HG03045 (cell line): Measurements from ENCODE around the gene SLC6A6.

Source experiments
- ATAC-seq: cut with Tn5 transposase; IDR thresholded peaks from one replicate; pipeline ENCODE4 v1.9.1; 2021; ENCODE audit warnings: mild to moderate bottlenecking, moderate library complexity; ENCODE audit not compliant: unreplicated experiment

SLC6A6 gene

GRCh38 chr3:14371573-14372474, 30.6 kb upstream of the SLC6A6 start:
- no peak for ATAC-seq

DNA sequence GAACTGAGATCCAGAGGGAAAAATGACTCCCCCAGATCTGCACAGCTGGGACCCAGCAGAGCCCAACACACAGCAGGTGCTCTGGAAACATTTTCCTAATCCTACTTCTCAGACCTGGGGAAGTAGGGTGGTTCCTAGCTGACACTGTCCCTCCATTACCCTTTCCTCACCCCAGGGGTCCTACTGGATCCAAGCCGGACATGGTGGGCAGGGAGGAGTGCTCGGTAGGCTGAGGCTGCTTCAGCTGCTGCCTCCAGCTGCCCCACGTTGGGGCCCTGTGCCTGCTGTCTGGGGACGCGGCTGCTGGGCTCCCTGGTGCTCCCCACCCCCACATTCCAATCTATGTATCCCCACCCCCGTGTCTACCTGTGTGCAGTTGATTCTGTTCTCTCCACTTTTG, 29.8 kb upstream of the SLC6A6 start:
- ATAC-seq, result no peak

- ATAC-seq, result no peak
Observed at GRCh38 chr3:14373753-14374376, 28.5 kb upstream of the SLC6A6 start.

DNA sequence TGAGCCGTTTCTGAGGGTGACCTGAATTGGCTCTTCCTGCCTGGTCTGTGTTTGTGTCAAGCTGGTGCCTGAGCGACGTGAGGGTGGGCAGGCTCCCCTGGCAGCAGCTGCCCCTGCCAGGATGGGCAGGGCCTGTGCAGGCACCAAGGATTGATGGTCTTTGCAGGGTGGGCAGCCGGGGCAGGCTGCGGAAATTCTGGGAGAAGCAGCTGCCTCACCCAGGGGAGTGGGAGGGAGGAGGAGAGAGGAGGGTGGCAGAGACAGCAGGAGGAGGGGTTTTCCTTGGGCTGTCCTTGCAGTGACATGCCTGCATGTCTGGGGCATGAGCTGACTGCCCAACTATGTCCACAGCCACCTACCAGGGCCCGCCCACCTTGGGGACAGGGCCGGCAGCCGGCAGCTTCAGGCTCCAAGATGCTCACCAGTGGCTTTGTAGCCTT, 27.9 kb upstream of the SLC6A6 start:
- no peak for ATAC-seq

DNA sequence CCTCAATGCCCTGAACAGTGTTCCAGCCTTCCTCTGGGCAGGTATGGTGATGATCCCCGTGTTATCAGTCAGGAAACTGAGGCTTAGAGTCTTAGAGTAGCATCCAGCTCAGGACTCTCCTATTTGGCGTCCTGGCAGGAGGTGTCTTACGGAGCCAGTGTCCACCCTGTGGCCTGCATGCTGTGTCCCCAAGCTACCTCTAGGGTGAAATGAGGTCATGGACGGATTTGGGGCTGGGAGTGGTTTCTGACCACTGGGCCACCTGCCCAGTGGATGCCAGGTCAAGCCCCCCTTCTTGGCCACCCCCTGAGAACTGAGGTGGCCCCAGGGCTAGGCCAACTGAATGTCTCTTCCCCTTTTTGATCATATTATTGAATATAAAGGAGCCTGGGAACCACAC, 27.2 kb upstream of the SLC6A6 start:
- no peak for ATAC-seq

DNA sequence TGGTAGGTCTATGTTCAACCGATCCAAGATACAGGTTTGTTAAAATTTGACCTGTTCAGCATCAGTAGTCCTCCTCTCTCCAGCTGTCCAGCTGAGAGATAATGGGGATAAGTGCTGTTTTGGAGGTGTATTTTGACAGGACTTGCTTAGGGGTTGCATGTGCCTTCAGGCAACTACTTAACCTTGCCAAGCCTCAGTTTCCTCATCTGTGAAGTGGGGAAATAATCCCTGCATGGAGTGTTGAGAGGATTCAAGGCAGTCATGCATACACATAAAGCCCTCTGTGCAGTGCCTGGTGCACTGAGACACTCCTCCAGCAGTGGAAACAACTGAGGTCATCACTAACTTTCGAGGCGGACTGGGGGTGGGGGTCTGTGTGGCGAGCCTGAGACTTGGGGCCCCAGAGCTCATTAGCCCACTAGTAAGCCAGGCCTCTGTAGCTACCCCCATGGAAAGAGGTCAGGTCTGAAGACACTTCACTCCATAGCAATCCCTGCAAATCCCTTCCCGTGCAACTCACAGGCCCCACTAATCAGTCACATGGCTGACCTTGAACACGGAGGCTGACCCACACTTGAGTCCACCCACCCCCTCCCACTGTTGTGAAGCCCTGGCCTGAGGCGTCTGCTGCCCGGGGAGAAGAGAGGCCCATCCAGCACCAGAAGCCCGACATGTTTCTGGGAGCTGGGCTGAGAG, 25.9 kb upstream of the SLC6A6 start:
- ATAC-seq, result no peak

DNA sequence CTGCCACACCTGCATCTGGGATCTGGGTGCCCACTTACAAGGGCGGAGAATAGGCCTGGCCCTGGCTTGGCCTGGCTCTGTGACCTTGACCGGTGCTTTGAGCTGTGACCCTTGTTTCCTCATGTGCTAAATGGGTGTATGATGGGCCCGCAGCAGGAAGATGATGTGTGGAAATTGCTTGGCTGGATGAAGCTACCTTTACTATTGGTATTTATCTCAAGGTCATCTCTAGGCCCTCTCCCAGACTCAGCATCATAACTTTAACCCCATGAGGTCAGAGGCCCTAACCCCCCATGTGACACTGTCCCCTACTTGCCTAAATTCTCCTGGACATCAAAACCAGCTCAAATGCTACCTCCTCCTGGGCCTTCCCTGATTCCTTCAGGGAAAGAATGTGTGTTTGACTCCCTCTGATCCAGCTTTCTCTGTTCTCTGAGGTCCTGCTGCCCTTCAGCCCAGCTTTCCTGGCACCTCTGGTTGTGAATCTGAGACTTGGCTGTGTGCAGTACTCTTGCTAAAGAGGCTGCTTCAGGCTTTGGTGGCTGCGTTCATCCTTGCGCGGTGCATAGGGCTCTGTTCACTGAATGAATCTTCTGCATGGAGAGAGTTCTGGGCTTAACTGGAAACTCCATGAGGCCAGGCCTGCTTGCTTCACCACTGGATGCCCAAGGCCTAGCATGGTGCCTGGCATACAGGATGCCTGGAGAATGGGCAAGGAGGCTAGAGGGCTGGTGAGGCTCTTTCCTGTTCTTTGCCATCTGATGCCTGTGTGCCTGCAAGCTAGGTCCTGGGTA, 25.2 kb upstream of the SLC6A6 start:
- no peak for ATAC-seq

DNA sequence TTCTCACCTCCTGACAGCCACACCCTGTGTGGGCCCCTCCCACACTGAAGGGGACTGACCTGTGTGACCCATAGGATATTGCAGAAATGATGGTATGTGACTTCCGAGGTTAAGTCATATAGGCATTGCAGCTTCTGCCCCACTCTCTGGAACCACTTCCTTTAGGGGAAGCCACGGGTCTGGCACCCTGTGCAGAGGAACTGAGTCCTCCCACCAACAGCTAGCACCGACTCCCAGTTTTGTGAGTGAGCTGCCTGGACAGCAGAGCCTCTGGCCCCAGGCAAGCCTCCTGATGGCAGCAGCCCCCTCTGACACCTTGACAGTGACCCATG, 24.6 kb upstream of the SLC6A6 start:
- ATAC-seq, result no peak

GRCh38 chr3:14378415-14378814, 24.0 kb upstream of the SLC6A6 start:
- no peak for ATAC-seq

- ATAC-seq, result no peak
Observed at GRCh38 chr3:14379843-14380242, 22.6 kb upstream of the SLC6A6 start.

GRCh38 chr3:14386254-14386653, 16.2 kb upstream of the SLC6A6 start:
- ATAC-seq, result no peak

- ATAC-seq, result no peak
Observed at GRCh38 chr3:14388201-14388600, 14.2 kb upstream of the SLC6A6 start.

DNA sequence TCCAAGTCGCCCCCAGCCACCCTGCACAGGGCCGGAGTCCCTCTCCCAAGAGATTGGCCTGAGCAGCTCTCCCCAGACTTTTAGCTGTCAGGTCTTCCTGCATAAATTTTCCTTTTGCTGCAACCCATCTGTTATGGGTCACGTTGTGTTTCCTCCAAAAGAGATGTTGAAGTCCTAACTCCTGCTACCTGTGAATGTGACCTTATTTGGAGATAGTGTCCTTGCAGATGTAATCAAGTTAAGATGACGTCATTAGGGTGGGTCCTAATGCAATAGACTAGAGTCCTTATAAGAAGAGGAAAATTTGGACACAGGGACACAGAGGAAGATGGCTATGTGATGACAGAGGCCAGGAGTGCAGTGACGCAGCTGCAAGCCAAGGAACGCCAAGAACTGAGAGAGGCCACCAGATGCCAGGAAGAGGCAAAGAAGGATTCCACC, 13.2 kb upstream of the SLC6A6 start:
- no peak for ATAC-seq

GRCh38 chr3:14389716-14390115, 12.7 kb upstream of the SLC6A6 start:
- ATAC-seq, result no peak

- ATAC-seq, result no peak
Observed at GRCh38 chr3:14391033-14391432, 11.4 kb upstream of the SLC6A6 start.

DNA sequence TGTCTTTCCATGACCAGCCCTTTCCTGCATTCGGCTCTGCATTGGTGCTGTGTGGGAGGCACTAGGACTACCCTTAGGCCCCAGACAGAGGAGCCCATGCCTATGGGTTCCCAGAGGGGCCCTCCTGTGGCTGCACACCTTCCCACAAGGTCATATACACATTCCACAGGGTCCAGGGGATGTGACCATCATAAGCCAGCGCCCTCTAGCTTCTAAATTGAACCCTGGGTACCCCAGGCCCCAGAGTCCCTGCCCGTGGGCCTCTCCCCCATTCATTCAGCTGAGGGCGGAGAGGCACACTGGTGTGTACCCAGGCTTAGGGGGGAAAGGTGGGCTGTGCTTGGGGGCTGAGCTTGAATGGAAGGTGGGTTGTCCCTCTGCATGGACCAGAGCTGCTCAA, 10.2 kb upstream of the SLC6A6 start:
- no peak for ATAC-seq

GRCh38 chr3:14392803-14393319, 9.5 kb upstream of the SLC6A6 start:
- no peak for ATAC-seq

GRCh38 chr3:14393440-14394106, 8.8 kb upstream of the SLC6A6 start:
- no peak for ATAC-seq

DNA sequence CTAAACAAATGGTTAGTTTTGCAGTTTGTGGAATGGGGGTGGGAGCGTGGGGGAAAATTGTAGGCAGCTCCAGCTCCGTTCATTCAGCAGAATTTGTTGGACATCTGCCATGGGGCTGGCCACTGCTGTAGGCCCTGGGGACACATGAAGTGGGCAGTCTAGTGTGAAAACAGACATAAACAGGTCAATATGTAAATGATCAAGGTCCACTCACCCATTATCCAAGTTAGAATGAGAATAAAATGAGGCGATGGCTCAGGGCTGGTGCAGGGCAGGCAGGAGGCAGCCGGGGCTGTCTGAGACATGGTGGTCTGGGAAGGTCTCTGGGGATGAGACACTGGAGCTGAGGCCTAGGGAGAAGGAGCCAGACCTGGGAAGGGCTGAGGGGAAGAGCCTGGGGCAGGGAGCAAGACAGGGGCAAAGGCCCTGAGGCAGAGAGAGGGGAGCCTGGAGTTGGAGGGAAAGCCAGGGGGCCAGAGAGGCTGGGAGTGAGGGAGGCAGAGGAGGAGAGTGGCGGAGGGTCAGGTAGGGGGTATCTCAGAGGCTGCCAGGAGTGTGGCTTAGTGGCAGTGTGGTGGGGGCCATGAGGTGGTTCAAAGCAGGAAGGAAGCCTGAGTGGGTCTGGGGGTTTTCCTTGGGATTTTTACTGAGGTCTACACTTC, 6.2 kb upstream of the SLC6A6 start:
- ATAC-seq, result no peak

- no peak for ATAC-seq
Observed at GRCh38 chr3:14397046-14397445, 5.4 kb upstream of the SLC6A6 start.
